ENCODE results near the gene GARNL3.

Gene GARNL3

DNA sequence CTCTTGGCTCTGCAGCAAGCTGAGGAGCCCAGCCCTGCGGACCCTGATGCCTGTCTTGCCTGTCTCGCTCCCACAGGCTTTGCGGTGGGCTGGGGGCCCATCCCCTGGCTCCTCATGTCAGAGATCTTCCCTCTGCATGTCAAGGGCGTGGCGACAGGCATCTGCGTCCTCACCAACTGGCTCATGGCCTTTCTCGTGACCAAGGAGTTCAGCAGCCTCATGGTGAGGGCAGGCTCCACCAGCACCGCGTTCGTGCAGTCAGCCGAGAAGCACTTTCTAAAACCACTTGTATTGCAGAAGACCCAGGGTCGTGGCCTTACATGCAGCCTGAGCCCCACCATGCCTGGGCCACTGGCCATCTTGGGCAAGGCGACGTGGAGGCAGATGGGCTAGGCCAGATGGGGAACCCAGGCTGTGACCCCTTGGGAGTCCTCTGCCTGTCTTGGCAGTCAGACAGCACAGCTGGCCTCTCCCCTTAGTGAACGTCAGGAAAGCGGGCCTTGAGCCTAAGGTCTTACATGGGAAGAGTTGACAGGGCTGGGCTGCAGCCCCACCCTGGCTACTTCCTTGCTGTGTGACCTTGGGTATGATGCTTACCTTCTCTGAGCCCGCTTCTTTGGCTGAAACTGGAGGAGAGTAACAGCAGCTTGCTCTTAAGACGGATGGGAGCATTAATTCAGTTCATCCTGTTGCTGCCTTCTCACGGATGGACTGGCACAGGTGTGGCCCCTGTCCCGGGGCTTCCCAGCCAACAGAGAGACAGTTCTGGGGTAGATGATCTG is 141.0 kb downstream of the GARNL3 start:
- no peak for DNase-seq

DNA sequence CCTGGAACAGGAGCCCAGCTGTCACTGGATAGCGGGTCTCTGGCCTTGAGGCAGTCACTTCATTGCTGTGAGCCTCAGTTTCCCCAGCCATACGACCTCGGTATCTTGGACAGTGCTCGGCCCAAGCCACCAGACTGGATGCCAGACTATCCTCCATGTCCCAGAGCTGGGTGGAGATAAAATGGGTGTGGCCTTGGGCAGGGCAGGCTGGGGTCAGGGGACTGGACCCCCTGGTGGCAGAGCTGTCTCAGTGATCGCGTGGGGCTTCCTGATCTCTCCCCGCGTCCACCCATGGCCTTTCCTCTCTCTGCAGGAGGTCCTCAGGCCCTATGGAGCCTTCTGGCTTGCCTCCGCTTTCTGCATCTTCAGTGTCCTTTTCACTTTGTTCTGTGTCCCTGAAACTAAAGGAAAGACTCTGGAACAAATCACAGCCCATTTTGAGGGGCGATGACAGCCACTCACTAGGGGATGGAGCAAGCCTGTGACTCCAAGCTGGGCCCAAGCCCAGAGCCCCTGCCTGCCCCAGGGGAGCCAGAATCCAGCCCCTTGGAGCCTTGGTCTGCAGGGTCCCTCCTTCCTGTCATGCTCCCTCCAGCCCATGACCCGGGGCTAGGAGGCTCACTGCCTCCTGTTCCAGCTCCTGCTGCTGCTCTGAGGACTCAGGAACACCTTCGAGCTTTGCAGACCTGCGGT is 142.4 kb downstream of the GARNL3 start:
- no peak for DNase-seq

GRCh38 chr9:127407492-127407843 is 142.9 kb downstream of the GARNL3 start:
- DNase-seq = no peak

DNA sequence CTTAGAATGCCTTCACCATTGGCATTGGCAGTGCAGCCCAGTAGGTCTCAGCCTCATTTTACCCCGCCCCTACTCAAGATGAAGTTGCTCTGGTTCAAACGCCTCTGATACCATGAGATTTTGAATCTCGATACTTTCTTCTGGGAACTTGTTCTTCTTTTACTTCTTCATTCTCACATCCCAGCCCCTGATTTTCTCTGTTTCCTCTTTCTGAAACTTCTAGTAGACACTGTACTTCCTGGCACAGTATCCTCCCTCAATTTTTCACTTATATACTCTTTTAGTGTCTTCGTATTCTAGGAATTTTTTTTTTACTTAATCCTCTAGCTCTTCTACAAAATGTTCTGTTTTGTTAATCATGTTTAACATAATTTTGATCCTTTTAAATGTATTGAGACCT is 146.5 kb downstream of the GARNL3 start:
- DNase-seq = peak; percentile 47 to 73

DNA sequence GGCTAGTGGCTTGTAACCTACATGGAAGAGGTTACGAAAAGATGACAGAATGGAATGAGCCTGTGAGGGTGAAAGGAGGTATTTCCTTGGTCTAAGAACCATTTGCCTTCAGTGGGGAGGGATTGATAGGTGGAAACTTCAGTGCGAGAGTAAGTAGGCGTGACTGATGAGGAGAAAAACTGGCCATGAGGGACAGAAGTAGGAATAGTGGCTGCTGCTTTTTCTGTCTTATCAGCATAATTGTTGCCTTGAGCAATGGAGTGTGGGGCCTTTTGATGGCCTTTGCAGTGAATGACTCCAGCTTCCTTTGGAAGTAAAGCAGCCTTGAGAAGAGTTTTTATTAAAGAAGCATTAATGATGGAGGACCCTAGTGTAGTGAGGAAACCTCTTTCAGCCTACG is 150.6 kb downstream of the GARNL3 start:
- no peak for DNase-seq

DNA sequence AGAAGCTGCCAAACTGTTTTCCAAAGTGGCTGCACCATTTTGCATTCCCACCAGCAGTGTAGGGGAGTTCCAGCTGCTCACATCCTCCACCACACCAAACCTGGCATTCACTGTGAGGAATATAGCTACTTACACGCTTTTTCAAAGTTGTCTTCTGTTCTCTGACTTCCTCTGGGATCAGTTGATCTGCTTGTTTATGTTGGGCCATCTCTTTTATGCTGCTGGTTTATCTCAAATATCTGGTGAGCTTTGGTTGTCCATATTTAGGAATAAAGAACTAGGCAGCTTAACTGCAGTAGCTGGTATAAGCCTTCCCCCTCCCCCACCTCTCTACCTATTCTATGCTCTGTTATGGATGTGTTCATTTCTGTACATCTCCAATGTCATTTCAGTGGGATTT is 151.1 kb downstream of the GARNL3 start:
- DNase-seq = no peak

DNA sequence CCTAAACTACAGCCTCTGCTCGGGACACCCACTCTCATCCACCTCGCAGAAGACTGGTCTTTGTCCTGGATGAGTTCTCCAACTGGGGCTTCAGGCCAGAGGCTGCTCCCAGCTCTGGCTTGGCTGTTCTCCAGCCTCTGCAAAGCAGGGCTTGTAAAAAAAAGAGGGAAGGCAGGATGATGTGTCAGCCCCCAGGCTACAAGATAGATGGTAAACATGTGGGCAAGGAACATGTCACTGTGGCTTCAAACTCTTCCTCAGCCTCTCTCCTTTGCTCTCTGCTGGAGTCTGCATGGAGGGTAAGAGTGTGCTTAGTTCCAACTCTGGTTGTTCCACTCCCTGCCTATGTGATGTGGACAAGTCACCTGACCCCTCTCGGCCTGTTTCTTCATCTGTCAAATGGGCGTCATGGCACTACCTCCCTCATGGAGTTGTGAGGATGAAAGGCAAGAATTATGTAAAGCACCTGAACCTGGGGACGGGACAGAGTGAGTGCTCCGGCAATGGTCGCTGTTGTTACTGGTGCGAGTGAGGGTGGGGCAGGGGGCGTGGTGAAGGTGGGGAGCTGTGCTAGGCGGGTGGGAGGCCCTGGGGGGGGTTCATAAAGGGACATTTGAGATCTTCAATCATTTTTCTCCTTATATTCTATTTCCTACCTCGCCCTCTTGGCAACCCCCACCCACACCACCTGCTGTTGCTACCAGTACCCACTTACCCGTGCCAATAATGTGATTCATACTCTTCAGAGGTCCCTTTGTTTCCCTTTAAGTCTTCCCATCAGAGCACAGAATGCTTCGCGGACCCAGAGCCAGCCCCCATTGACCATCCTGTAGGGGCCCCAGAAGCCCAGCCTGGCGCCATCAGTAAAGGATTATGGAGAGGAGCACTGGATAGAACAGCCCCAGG is 152.8 kb downstream of the GARNL3 start:
- peak in 1 of 2 donors; percentile 9 for DNase-seq

DNA sequence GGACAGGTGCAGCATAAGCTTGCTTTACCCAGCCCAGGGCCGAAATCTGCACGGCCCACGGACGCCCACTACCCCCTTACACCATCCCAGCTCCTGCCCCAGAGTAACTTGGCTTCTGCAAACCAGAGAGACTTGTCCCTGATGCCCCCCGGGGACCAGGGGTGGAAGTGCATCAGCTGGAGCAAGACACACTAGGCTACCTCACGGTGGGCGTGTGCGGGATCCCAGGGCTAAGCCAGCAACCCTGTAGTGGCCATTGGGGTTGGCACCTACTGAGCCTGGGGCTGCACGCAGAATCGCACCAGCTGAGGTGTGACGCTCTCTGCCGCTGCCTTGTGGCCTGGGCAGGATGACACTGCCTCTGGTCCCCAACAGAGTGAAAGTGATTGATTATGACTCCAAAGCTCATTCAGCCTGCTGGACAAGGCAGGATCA is 153.5 kb downstream of the GARNL3 start:
- DNase-seq = peak; percentile 35 to 67

- peak; percentile 58 to 72 for DNase-seq
Observed at GRCh38 chr9:127419348-127419747, 154.8 kb downstream of the GARNL3 start.

DNA sequence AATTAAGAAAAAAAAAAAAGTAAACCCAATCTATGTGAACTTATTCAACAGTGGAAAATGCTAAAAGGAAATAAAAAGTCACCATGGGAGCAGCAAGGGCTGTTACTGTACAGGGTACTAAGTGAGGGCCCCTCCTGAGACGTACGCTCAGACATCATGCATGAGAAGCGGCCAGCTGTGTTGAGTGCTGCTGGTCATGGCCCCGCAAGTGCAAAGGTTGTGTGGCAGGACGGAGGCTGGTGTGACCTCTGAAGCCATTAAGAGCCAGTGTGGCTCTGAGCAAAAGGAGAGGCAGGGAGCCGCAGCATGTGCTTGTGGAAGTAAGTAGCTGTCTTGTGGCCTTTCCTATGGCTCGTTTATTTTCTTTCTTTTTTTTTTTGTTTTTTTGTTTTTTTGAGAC is 156.5 kb downstream of the GARNL3 start:
- no peak for DNase-seq

DNA sequence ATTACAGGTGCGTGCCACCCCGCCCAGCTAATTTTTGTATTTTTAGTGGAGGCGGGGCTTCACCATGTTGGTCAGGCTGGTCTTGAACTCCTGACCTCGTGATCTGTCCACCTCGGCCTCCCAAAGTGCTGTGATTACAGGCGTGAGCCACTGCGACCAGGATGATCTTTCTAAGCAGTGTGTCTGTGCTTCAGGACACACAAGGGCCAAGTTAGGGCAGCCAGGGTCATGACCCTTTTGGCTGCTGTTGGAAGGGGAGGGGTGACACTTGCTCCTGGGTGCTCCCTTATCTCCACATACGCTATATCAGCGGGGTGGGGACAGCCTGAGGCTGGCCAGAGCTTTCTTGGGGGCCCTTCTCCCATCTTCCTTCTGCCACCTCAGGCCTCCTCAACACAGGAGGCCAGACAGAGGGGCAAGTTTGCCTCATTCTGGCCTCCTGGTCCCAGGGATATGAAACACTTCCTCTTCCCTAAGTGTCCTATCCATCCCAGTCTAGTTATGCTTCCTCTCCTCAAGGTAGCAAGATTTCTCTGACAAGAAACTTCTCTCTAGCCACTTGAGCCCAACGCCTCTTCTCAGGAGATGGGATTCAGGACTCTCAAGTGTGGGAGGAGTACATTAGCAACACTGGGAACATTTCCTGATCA is 157.7 kb downstream of the GARNL3 start:
- no peak for DNase-seq

- DNase-seq = no peak
Observed at GRCh38 chr9:127422787-127423186, 158.2 kb downstream of the GARNL3 start.

DNA sequence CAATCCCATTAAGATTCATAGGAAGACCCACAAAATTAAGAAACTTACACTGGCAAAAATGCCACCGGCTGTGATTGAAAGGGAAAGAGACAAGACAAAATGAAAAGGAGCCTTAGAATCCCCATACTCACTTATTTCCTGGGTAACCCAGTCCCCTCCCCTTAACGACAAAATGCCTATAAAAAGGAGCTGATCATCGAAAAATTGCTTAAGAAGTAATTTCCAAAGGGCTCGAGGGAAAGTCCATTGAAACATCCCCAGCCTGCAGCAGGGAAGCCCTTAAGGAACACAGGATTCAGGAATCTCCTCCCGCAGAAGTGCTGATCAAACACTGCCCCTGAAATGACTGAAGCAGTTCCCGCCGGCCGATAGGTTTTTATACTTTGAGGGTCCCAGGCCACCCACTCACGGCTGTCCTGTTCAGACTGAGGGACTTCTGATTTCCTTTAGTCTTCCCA is 158.9 kb downstream of the GARNL3 start:
- peak in 1 of 2 donors; percentile 13 for DNase-seq

DNA sequence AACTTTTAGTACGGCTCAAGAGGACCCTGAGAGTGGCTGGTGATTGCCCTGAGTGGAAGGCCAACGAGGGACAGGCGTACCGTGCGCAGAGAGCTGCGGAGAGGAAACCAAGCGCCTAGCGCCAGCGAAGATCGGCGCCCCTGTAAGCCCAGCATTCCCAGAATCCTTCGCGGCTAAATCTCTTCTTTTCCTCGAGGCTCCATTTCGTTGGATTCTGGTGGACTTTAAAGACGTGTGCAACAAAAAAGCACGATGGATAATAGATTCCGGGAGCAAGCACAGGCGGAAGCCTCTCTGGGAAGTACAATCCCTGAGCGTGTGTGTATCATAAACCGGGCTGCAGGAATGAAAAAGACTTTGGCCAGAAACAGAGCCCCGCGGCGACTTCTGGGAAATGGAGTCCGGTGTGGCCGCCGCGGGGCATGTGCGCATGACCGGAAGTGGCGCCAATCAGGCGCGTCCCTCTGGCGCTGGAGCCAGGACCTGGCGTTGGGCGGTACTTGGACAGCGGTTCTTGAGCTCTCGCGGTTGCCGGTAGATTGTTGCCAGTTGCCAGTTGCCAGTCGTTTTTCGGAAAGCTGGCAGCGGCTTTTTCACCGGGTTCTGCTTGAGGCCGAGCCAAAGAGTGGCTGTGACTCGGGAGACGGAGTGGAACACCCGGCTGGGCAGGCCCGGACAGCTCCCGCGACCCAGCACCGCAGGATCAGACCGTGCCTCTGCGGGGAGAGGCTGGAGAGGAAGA is 159.5 kb downstream of the GARNL3 start, which contains the start of gene ZNF79:
Gene ZNF79 (plus strand): TSS at position 449 of the 742 bp plus-strand sequence. CDS start 406 bp downstream, outside the sequence.
- peak; percentile 90 to 93 for DNase-seq

- DNase-seq = no peak
Observed at GRCh38 chr9:127424676-127424999, 160.1 kb downstream of the GARNL3 start.

DNA sequence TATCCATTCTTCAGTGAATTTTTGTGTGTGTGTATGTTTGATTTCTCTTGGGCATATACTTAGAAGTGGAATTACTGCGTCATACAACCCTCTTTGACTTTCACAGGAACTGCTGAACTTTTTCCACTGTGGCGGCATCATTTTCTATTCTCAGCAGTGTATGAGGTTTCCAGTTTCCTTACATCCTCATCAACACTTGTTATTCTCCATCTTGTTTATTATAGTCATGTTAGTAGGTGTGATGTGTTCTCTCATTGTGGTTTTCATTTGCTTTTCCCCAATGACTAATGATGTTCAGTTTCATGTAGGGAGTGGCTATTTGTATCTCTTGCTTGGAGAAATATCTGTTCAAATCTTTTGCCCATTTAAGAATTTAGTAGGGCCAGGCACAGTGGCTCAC is 162.2 kb downstream of the GARNL3 start:
- DNase-seq = no peak

GRCh38 chr9:127428348-127428747 is 163.8 kb downstream of the GARNL3 start:
- no peak for DNase-seq

DNA sequence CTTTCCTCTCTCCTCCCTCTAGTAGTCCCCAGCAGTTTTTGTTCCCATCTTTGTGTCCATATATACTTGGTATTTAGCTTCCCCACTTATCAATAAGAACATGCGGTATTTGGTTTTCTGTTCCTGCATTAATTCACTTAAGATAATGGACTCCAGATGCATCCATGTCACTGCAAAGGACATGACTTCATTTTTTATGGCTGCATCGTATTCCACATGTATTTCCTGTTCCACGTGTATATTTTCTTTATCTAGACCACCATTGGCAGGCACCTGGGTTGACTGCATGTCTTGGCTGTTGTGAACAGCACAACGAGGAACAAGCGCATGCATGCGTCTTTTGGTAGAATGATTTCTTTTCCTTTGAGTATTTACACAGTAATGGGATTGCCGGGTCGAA is 165.8 kb downstream of the GARNL3 start:
- no peak for DNase-seq

GRCh38 chr9:127437497-127438264 is 173.1 kb downstream of the GARNL3 start:
- no peak for DNase-seq

- no peak for DNase-seq
Observed at GRCh38 chr9:127438394-127438793, 173.8 kb downstream of the GARNL3 start.

Data from inflammatory macrophage (primary cell).